Stimulated activated CD4-positive, alpha-beta T cell treated with anti-CD3 and anti-CD28 coated beads, Interleukin-4, amount 100 ng/mL, for 4 hours (primary cell): ENCODE measurements around the gene MYOD1.

Experiments
- DNase-seq, 2 experiments: peaks; one replicate each; pipeline ENCODE4 v3.0.0-alpha.2; 2020

MYOD1 gene

GRCh38 chr11:17719028-17719937, at the start of gene MYOD1:
Gene MYOD1 (plus strand): TSS chr11:17719571. CDS start chr11:17719783, 212 bp downstream.
- no peak for DNase-seq

GRCh38 chr11:17672469-17672868, 46.9 kb upstream of the MYOD1 start:
- DNase-seq = no peak

- DNase-seq = no peak
Observed at GRCh38 chr11:17673951-17674350, 45.4 kb upstream of the MYOD1 start.

- no peak for DNase-seq
Observed at GRCh38 chr11:17682848-17683247, 36.5 kb upstream of the MYOD1 start.

- no peak for DNase-seq
Observed at GRCh38 chr11:17683377-17684161, 35.8 kb upstream of the MYOD1 start.

- DNase-seq = no peak
Observed at GRCh38 chr11:17684550-17684949, 34.8 kb upstream of the MYOD1 start.

GRCh38 chr11:17686231-17686980, 33.0 kb upstream of the MYOD1 start:
- no peak for DNase-seq

GRCh38 chr11:17687946-17688670, 31.3 kb upstream of the MYOD1 start:
- no peak for DNase-seq

- no peak for DNase-seq
Observed at GRCh38 chr11:17691550-17691949, 27.8 kb upstream of the MYOD1 start.

GRCh38 chr11:17691976-17692375, 27.4 kb upstream of the MYOD1 start:
- no peak for DNase-seq

- no peak for DNase-seq
Observed at GRCh38 chr11:17692931-17693330, 26.4 kb upstream of the MYOD1 start.

GRCh38 chr11:17693531-17693930, 25.8 kb upstream of the MYOD1 start:
- no peak for DNase-seq

GRCh38 chr11:17694494-17695110, 24.8 kb upstream of the MYOD1 start:
- DNase-seq = no peak

GRCh38 chr11:17695454-17696441, 23.6 kb upstream of the MYOD1 start:
- no peak for DNase-seq

- no peak for DNase-seq
Observed at GRCh38 chr11:17696741-17697140, 22.6 kb upstream of the MYOD1 start.

- no peak for DNase-seq
Observed at GRCh38 chr11:17697175-17697949, 22.0 kb upstream of the MYOD1 start.

- no peak for DNase-seq
Observed at GRCh38 chr11:17699147-17700114, 19.9 kb upstream of the MYOD1 start.

GRCh38 chr11:17700991-17701390, 18.4 kb upstream of the MYOD1 start:
- DNase-seq = no peak

- DNase-seq = no peak
Observed at GRCh38 chr11:17702876-17703275, 16.5 kb upstream of the MYOD1 start.
